Activated T-helper 1 cell treated with anti-CD3 and anti-CD28 coated beads, Interleukin-2, amount 50 U/mL, for 16 hours (primary cell): Measurements from ENCODE around the gene OR10A6.

Experiments
- DNase-seq, 2 donors: peaks; one replicate each; pipeline ENCODE4 v3.0.0-alpha.2; 2020; ENCODE audit warnings: low read depth in 1 of 2, low spot score in 1 of 2

OR10A6 gene

DNA sequence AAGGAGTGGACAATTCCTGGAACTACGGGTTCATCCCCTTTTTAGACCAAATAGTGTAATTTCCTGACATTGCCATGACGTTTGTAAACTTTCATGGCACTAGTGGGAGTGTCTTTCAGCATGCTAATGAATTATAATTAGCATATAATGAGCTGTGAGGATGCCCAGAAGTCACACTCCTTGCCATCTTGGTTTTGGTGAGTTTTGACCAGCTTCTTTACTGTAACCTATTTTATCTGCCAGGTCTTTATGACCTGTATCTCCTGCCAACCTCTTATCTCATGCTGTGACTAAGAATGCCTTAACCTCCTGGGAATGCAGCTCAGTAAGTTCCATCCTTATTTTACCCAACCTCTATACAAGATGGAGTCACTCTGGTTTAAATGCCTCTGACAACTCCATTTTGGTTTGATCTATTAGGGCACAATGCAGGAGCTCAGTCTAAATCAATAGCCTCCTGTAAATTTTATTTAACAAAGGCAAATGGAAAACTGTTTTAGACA, 20.7 kb downstream of the OR10A6 start:
- no peak for DNase-seq

DNA sequence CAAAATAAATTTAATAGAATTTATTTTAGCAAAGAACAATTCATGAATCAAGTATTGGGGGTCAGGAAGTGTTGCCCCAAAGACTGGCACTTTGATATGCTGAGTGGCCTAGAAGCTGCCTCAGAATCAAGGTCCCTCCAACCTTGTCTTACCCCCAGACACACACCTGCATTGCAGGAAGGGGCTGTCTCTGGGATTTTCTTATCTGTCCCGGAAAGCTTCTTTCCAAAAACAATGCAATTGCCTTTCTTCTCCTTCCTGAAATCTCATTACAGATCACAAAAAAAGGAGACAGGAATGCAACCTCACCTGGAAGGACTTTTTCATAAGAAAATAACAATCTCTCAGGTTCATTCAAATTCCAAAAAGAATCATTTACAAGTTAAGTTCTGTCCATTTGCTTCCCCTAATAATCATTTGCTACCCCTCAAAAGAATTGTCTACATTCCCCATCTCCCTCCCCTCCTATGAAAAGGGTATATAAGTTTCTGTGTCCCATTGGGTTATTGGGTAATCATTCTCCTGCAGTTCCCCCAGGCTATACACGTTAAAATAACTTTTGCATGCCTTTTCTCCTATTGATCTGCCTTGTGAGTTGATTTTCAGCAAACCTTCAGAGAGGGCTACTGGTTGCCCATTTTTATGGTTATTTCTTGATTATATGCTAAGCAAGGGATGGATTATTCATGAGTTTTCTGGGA, 21.3 kb downstream of the OR10A6 start:
- no peak for DNase-seq

DNA sequence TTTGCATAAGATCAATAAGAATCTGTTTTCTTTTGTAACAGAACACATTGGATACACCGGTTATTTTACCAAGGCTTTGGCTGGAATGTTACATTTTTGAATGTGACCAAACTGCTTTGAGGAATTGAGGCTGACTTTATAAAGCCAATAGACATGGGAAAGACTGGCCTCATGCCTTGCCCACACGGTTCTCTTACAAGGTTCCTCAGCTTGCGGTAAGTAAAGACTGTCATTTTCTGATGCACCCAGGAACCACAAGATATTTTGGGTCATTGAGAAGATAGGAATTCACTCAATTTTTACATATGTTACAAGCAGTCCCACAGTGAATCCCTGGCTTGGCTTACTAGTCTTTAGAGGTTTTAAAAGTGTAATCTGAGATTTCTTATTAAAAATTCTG, 23.9 kb downstream of the OR10A6 start:
- DNase-seq, result no peak

DNA sequence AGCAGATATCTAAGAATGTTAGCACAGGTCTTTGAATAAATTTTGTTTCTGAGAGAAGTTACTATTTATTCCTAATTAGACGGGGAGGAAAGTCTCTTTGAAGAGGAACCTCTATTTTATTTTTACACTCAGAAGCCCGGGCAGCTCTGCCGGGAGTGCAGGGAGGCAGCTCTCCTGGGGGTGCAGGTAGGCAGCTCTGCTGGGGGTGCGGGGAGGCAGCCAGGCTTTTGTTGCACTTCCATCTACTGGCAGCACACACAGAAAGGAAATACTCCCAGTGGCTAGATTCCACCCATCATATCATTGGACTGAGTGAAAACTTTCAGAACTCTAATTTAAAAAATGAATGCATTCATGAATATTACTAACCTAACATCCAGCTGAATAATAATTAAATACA, 24.6 kb downstream of the OR10A6 start:
- no peak for DNase-seq

DNA sequence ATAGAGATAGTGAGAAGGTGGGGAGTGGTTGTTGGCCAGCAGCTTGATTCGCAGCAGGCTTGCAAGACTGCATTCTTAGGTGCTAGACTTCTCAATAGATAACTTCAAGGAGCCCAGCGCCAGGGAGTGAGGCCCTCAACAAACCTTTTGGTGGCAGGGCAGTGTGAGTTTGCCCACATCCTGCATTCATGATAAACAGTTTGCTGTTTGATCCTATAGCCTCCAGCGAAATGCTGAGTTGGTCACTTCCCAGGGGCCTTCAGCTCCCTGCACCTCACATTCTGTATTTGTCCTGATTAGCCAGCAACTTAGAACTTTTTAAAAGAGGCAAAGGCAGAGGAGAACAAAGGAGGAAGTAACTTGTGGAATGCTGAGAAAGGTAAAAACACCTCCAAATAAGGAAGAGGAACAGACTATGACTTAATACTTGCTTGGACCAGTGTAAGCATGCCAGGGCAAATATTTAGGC, 25.1 kb downstream of the OR10A6 start:
- no peak for DNase-seq

DNA sequence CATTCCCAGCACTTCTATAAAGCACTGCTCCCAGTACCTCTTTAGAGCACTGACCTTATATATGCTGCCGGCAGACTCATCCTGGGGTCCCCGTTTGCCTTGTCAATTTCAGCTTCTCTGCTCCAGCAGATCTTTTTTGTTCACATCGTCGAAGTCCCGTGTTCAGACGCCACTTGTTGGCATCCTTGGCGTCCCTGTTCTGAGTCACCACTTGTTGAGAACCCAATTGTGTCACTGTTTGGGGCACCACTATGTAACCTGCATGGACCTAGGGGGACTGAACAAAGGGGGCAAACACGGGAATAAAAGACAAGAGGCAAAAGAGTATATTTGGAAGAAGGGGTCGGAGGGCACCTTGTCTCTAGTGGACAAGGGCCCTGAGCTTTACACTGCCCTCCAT, 25.5 kb downstream of the OR10A6 start:
- DNase-seq, result no peak

DNA sequence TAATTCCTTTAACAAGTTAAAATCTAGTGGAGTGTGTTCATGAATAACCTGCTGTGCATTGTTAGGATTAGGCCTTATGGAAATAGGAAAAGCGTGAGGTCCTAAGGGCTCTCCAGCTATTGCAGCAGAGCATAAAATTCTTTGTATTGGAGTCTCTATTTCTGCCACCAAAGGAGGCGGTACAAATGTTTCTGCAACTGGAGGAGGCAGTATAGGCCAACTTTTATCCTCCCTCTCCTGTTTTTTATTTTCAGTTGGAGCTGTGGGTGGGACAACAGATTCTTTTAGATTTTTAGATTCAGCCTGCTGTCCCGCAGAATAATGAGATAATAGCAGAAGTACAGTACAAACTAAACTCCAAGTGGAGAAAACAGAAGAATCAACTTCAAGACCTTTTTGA, 26.2 kb downstream of the OR10A6 start:
- DNase-seq, result no peak

DNA sequence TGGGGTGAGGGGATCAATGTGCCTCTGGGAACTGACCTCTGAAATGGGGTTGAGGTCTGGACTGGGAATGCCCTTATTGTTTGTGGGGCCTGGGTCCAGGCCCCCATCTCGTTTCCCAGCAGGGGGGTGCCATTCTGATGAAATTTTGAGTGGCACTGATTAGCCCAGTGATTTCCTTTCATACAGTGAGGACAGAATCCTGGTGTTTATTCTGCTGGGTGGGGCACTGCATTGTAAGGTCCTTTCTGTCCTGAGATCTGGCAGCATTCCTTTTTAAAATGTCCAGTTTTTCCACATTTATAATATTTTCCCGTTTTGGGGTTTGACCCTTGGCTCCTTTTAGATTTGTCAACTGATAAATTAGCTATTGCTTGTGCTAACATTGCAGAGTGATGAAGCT, 27.1 kb downstream of the OR10A6 start:
- no peak for DNase-seq

DNA sequence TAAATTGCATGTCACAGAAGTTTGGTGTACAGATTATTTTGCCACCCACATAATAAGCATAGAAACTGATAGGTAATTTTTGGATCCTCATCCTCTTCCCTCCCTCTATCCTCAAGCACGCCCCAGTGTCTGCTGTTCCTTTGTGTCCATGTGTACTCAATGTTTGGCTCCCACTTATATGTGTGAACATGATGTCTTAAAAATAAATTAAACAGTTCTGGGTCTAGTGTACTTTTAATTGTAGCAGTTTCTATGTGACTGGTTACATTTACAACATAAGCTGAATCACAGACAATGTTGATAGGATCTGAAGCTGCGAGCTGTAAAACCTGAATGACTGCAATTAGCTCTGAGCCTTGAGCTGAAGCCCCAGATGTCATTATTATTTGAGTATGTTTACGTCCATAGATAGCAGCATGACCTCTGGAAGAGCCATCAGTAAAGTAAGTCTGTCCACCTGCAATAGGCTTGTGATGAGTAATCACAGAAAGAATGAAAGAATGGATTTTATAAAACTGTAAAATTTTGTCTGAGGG, 29.7 kb downstream of the OR10A6 start:
- no peak for DNase-seq

DNA sequence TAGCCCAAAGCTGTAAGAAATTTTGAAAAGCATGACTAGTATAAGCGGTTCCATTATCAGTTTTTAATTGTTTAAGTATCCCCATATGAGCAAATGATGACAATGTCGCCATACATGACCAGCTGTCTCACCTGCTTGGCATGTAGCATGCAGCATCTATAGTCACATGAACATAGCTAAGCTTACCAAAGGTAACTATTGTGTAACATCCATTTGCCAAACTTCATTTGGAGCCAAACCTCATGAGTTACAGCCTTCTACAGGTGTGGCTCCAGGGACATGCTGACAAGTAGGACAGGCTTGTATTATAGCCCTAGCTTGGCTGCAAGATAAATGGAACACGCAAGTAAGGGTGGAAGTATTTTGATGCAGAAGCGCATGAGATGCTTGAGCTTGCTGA, 30.4 kb downstream of the OR10A6 start:
- no peak for DNase-seq

DNA sequence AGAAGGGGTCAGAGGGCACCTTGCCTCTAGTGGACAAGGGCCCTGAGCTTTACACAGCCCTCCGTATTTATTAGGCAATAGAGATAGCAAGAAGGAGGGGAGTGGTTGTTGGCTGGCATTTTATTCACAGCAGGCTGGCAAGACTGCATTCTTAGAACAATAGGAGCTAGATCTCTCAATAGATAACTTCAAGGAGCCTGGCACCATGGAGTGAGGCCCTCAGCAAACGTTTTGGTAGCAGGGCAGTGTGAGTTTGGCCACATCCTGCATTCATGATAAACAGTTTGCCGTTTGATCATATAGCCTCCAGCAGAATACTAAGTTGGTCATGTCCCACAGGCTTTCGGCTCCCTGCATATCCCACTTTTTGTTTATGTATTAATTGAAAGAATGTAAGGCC, 31.6 kb downstream of the OR10A6 start:
- no peak for DNase-seq

DNA sequence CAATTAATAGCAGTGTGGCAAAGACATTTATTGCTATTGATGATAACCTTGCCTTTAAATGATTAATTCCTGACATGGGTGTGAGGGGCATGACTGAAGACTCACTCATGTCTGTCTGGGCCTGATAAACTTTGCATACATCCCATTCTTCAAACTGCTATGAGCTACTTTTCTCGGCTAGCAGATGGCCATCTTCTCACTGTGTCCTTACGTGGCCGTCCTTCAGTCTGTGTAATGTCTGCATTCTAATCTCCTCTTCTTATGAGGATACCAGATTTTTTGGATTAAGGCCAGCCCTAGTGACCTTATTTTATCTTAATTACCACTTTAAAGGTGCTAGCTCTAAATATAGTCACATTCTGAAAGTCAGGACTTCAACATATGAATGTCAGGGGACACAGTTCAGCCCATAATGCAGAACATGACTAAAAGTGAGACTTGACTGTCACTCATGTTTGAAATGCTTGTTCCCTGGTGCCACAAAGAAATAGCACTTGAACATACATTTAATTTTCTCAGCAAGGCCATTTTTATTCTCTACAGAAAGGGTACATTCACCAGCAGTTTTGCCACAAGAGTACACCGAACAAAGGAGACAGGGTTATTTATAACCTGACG, 32.3 kb downstream of the OR10A6 start:
- DNase-seq, result no peak

DNA sequence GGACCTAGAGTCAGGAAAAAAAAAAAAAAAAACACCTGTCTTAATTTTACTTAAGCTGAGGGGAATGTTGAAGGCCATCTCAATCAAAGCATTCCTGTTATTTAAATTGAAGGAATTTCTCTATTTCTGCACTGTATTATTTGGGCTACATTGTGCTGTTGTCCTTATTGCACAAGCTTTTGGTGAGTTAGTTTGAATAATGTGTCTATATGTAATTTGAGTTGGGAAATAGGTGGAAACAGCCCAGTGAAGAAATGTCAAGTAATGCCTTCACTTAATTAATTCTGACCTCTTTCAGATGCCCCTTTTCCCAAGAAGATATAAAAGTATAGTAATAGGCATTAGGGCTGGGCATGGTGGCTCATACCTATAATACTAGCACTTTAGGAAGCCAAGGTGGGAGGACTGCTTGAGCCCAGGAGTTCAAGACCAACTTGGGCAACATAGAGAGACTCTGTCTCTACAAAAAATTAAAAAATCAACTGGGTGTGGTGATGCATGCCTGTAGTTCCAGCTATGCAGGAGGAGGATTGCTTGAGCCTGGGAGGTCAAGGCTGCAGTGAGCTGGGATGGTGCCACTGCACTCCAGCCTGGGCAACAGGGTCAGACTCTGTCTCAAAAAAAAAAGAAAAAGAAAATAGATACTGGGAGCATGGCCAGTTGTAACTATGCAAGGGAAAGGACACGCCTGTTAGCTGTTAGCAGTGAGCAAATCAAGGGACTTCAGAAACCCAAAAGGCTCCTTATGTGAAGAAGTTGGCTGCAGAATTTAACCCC, 34.9 kb downstream of the OR10A6 start:
- DNase-seq, result no peak

DNA sequence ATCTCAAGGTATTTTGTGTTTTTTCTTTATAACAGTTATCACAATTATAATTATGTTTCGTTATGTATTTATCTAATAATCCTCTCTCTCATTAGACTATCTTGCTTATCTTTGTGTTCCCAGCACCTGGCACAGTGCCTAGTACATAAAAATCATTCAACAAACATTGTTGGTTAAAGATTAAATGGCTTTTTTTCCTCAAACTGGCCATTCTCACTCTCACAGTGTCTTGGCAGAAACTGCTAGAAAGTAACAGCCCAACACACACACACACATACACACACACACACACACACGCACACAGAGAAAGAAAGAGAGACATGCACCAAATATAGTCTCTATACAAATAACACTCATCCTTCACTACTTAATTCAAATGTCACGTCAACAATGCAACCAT, 36.8 kb downstream of the OR10A6 start:
- DNase-seq, result no peak

DNA sequence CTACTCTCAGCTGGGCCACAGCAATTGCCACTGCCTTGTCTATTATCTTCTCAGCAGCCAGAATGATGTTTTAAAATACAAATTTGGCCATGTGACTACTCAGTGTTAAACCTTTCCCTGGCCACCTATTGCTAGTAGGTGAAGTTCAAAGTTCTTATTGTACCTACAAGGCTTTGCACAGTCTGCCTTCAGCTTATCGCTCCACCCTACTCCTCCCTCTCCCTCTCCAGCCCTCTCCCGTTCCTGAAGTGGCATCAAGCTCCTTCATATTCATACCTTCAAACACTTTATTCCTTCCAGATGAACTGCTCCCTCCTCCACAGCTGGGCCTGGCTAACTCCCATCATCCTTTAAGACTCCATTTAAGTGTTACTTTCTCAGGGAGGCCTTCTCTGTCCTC, 37.3 kb downstream of the OR10A6 start:
- no peak for DNase-seq

DNA sequence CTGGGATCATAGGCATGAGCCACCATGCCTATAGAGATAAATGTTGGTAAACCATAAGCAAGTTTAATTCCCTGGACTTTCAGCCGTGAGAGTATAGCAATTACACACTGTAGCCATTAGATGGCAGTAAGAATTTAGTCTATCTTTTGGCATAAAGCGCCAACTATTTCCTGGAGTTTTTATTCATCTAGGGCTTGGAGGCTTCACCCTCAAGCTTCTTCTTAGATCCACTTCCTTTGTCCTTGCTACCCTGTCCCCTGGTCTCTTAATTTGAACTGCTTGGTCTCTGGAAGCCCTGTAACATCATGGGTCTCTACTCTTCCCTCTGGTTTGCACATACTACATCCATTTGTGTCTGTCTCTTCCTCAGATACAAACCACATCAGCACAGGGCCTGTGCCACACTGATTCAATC, 38.2 kb downstream of the OR10A6 start:
- no peak for DNase-seq

DNA sequence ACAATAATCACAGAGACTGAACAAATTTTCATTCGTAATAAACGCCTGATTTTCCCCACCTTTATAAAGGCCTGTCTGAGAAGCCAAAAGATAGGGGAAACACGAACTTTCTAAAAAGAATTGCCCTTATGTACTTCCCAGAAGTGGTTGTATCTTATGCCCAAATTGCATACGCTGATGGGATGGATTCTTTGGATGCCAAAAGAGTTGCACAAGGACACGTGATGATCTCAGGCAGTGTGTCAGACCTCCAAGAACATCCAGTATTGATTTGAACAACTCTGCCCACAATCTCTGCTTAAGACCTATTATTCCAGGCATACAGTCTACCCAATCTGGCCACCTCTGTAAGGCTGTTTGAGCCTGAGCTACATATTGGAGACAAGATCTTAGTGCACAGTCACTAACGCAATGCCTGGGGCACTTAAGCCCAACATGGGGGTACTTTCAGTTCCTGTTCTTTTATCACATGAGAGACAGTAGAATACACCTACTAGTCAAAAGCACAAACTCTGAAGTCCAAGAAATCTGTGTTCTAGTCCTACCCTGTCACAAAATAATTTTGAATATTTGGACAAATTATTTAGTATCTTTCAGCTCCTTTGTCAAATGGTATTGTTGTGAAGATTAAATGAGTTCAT, 38.9 kb downstream of the OR10A6 start:
- no peak for DNase-seq

DNA sequence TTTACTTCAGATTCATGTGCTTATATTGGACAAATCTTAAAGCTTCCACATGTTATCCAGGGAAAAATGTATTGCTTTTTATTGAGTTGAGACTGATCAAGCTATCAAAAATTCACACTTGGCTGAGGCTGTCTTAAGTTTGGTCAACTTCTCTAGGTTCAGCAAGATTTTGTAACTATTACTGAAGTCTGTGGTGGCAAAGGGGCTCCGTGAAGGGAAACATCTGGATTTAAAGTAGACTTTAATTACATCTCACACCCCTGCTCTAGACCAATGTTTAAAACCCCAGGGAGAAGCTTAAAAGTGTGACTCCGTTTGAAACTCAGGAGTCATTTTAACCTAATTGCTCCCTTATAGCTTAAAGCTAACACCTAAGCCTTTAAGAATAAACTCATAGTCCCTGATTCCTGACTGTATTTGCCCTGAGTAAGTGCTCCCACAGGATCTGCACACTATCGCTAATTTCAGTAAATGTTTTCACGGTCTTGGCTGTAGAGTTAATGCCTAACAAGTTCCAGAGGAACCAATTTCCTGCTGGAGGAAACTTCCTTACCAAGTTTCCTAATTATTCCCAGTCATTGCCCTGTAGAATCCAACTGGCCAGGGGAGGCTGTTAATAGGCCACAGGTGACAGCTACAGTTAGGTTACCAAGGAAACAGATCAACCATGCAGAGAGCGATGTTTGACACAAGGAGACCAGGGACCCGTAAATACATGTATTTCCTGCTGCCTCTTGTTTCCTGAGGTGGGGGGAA, 40.5 kb downstream of the OR10A6 start:
- DNase-seq, result no peak

DNA sequence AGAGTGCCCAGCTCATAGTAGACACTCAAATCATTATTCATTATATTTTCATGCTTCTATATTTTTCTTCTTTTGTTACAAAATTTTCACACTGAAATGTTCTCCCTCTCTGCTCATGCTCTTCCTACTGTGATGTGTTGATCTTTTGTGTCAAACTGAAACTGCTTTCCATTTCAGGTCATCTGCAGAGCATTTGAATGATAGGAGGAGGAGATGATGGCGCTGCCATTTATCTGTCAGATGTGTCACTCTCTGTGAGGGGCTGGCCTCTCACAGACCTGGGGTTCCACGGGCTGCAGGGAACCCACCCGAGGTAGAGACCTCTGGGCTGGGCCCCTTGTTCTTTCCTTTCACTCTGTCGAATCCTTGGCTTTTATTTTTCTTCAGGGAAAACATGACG, 41.1 kb downstream of the OR10A6 start:
- DNase-seq, result no peak

DNA sequence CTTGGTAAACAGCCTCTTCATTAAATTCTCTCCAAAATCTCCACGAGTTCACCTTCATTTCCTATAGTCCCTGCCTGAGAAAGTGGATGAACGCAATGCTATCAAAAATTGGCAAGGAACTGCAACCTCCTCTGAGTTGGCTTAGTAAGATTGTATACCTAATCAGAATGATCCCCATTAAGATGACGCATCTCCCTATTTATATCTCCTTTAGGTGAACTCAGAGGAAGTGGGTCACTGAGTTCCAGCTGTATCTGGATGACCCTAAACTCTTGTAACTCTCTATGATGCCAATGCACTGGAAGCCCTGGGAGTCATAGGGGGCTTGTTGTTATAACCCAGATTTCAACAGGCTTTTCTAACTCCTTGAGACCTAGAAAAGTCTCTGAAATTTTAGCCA, 48.2 kb downstream of the OR10A6 start:
- DNase-seq, result no peak
